NAMALWA (cell line): Measurements from ENCODE around the gene SERGEF.
"Not testable (repeated sequence)": the region's sequence is repeated elsewhere in the genome, so short reads cannot be mapped to it uniquely, and the experiment has no call there.

Source experiments
- DNase-seq: peaks from one replicate; pipeline ENCODE4 v3.0.0-alpha.2; 2015; ENCODE audit warnings: low spot score

Gene SERGEF

GRCh38 chr11:18000760-18001159 lies 12.1 kb downstream of the SERGEF start:
- no peak for DNase-seq

DNA sequence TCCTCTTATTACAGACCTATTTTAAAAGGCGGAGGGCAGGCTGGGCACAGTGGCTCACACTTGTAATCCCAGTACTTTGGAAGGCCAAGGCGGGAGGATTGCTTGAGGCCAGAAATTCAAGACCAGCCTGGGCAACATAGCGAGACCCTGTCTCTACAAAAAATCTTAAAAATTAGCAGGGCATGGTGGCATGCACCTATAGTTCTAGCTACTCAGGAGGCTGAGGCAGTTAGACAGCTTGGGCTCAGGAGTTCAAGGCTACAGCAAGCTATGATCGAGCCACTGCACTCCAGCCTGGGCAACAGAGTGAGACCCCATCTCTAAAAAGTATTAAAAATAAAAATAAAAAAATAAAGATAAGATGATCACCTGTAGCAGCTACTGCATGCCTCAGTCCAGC lies 12.7 kb downstream of the SERGEF start:
- DNase-seq, result not testable (repeated sequence)

- DNase-seq, result no peak
These were observed 19.9 kb downstream of the SERGEF start for GRCh38 chr11:17992916-17993315.

- DNase-seq, result peak; percentile 73
These were observed 20.9 kb downstream of the SERGEF start for GRCh38 chr11:17991783-17992433.

DNA sequence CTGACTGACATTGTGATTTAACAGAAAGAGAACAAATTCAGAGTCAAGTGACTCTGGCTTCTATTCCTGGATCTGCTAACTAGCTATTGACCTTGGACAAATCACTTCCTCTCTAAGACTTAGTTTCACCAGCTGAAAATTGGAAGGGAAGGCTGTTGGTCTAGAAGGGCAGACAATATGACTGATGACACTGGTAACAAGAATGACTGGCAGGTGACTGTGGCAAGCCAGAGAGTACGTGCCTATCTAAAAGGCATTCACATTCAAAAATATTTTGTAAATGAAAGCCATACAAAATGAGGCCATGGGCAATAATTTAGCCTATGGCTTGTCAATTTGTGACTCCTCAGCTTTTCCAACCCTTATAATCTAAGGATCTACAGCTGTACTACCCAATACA lies 23.5 kb downstream of the SERGEF start:
- DNase-seq, result no peak

GRCh38 chr11:17988465-17988864 lies 24.4 kb downstream of the SERGEF start:
- DNase-seq, result no peak

DNA sequence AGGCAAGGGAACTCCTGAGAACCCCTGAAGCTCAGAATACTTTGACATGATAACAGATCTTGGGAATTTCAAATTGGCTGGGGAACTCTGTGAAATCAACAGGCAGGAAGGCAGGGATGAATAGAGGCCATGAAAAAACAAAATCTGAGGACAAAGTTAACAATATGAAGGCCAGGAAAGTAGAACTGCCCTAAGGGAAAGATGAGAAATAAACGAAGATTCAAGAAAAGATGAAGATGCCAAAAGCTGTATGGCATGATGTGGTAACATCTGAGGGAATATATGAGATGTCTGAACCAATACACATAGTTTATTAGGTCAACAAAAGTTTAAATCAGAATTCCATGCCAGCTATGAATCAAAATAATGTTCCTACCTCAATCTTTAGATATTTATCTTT lies 25.0 kb downstream of the SERGEF start:
- DNase-seq, result no peak

DNA sequence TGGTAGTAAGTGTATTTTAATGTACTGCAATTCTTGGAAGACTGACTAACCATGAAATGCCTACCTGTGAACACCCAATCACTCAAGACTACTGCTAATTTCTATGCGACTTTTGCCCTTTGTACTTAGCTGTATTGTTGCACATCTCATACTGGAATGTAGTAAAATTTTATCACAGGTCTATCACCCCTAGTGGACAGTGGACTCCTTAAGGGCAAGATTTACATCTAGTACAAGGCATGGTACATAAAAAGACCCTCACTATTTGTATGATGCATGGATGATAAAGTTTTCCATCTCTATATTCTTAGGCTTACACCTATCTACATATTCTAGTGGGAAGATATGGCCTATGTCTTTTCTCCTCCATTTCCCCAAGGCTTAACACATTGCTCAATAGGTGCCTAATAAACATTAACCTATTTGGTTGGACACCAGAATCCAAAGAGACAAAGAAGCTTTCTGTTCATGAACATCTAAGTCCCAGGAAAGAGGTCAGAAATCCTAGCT lies 26.1 kb downstream of the SERGEF start:
- DNase-seq, result no peak

GRCh38 chr11:17986007-17986710 lies 26.7 kb downstream of the SERGEF start:
- DNase-seq, result no peak

DNA sequence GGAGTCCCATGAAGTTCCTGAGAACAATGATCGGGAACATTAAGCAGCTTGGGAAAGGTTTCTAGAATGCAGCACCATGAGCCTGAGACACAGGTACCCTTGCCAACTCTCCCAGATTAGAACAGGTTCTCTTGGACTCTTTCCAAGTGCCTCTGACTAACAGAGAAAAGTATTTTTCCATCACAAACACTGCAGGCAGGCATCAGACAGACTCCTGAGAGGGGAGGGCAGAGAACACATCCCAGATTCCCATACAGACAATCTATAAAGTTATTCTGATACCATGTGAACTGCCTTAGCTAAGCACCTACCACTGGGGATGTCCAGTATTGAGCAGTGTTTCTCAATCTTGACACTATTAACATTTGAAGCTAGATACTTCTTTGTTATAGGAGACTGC lies 27.3 kb downstream of the SERGEF start:
- no peak for DNase-seq

DNA sequence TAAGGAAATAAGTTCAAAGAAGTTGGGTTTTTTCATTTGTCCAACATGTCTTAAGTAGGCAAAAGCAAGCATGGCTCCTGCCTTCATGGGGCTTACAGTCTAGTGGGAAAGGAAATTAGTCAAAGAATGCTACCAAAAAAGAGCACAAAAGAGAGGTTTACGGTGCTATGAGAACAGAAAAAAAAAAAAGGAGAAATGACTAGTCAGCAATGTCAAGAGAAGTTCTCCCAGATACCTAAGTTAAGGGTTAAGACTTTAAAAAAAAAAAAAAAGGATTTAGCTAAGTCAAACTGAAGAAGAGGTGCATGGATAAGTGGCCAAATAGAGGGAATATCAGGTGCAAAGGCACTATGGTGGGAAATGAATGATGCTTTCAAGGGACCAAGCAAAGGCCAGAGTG lies 29.3 kb downstream of the SERGEF start:
- no peak for DNase-seq

GRCh38 chr11:17979770-17980371 lies 33.0 kb downstream of the SERGEF start:
- DNase-seq, result peak; percentile 61

DNA sequence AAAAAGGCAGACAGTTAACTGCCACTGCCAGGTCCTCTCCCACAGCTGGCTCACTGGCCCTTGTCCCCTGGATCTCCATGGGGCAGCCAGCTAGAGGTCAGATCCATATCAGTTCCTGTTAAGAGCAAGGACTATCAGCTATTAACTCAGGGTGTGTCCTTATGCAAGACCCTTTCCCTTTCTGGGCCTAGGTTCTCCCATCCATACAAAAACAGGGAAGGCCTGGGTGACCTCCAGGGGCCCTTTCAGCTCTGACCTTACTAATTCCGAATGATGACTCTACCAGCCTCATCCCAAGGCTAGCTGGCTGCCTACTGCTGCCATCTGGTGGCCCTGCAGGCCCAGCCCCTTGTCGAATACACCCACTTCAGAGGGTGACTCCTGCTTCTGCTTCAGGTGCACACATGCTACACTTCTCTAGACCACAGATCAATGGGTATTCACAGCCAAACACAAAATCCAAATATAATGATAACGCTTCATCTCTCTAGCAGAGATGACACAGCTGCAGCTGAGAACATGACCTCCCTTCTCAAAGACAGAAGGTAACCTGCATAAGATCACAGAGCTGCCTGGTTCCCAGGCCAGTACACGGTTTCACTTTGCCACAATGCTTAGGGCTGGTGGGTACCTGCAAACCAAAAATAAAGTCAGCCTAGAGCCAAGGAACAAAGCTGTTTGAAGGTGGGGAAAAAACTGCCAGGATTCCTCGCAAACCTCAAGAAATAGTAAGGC lies 34.1 kb downstream of the SERGEF start:
- DNase-seq, result peak; percentile 63

GRCh38 chr11:17976651-17977050 lies 36.2 kb downstream of the SERGEF start:
- no peak for DNase-seq

GRCh38 chr11:17974246-17974645 lies 38.6 kb downstream of the SERGEF start:
- no peak for DNase-seq

DNA sequence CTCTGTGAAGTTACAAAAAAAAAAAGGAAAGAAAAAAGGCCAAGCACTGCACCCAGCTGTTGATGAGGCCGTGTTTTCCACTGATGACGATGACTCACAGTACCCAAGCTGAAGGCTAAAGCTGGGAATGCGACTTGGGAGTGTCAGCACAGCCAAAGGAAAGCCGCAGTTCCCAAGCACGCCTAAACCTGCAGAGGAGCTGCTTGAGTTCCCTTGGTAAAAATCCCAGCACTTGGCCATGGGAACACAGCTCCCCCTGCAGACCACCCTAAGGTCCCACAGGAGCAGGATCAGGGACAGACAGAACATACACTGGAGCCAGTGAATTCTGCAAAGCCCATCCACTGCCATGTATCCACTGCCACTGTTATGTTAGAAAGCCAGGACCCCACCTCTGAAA lies 39.9 kb downstream of the SERGEF start:
- DNase-seq, result peak; percentile 21

- DNase-seq, result no peak
These were observed 44.6 kb downstream of the SERGEF start for GRCh38 chr11:17968206-17968605.

DNA sequence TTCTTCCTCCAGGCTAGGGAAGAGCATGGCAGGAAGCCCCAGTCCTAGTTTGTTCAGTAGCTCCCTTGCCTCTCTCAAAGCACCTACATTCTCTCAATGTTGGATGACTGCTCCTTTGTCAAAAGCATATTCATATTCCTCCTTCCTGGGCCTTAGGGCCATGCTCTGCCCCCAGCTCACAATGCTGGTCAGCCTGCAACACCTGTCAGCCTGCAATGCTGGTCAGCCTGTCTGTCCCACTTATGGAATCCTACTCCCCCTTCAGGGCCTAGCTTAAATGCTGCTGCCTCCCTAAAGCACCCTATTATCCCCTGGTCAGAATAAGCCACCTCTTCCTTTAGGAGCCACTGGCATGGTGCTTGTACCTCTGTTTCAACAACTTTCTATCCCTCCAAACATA lies 45.2 kb downstream of the SERGEF start:
- no peak for DNase-seq

- no peak for DNase-seq
These were observed 52.8 kb downstream of the SERGEF start for GRCh38 chr11:17960091-17960490.

DNA sequence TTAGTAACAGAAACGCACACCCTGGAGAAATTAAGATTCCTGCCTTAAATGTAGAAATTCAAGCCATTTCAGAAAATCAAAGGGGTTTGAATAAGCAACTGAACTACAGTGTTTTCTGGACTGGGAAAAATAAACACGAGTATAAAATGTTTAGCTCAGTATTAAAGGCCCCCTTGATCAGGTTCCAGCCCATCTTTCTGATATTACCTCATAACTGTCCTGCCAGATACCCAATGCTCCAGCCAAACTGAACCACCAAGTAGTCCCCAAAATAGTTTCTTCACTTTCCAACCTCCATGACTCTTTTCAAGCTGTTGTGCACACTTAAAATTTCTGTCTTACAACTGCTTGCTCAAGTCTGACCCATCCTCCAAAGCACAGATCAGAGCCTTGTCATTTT lies 54.4 kb downstream of the SERGEF start:
- no peak for DNase-seq

- no peak for DNase-seq
These were observed 58.2 kb downstream of the SERGEF start for GRCh38 chr11:17954395-17955252.

- no peak for DNase-seq
These were observed 60.4 kb downstream of the SERGEF start for GRCh38 chr11:17952487-17952886.
